Activated CD4-positive, CD25-positive, alpha-beta regulatory T cell treated with anti-CD3 and anti-CD28 coated beads, Interleukin-2, amount 50 U/mL, for 72 hours (primary cell): ENCODE data around the gene LRRC4C.

ENCODE experiments used
- DNase-seq: peaks from one replicate; pipeline ENCODE4 v3.0.0; 2021

Gene LRRC4C

GRCh38 chr11:40281052-40281580 lies 1178.3 kb downstream of the LRRC4C start:
- no peak for DNase-seq

GRCh38 chr11:40280159-40281051 lies 1179.0 kb downstream of the LRRC4C start:
- DNase-seq = no peak

- DNase-seq = no peak
Measured at GRCh38 chr11:40276960-40277359, 1182.5 kb downstream of the LRRC4C start.

- DNase-seq = no peak
Measured at GRCh38 chr11:40274017-40274416, 1185.4 kb downstream of the LRRC4C start.

- no peak for DNase-seq
Measured at GRCh38 chr11:40273192-40273732, 1186.2 kb downstream of the LRRC4C start.

GRCh38 chr11:40271361-40271760 lies 1188.1 kb downstream of the LRRC4C start:
- no peak for DNase-seq

GRCh38 chr11:40269865-40270264 lies 1189.6 kb downstream of the LRRC4C start:
- no peak for DNase-seq

- no peak for DNase-seq
Measured at GRCh38 chr11:40268551-40268950, 1190.9 kb downstream of the LRRC4C start.

GRCh38 chr11:40255457-40255856 lies 1204.0 kb downstream of the LRRC4C start:
- no peak for DNase-seq

- DNase-seq = no peak
Measured at GRCh38 chr11:40253166-40253565, 1206.3 kb downstream of the LRRC4C start.

- DNase-seq = no peak
Measured at GRCh38 chr11:40252236-40252635, 1207.2 kb downstream of the LRRC4C start.

GRCh38 chr11:40246983-40247382 lies 1212.5 kb downstream of the LRRC4C start:
- DNase-seq = no peak

- DNase-seq = no peak
Measured at GRCh38 chr11:40241524-40242051, 1217.9 kb downstream of the LRRC4C start.

GRCh38 chr11:40240284-40240683 lies 1219.2 kb downstream of the LRRC4C start:
- no peak for DNase-seq

- DNase-seq = no peak
Measured at GRCh38 chr11:40236526-40236925, 1222.9 kb downstream of the LRRC4C start.

GRCh38 chr11:40235841-40236240 lies 1223.6 kb downstream of the LRRC4C start:
- DNase-seq = no peak

GRCh38 chr11:40230821-40231220 lies 1228.6 kb downstream of the LRRC4C start:
- no peak for DNase-seq

- no peak for DNase-seq
Measured at GRCh38 chr11:40228662-40229061, 1230.8 kb downstream of the LRRC4C start.

- DNase-seq = no peak
Measured at GRCh38 chr11:40227730-40228129, 1231.7 kb downstream of the LRRC4C start.

- no peak for DNase-seq
Measured at GRCh38 chr11:40226654-40227053, 1232.8 kb downstream of the LRRC4C start.

- no peak for DNase-seq
Measured at GRCh38 chr11:40223596-40224330, 1235.7 kb downstream of the LRRC4C start.

GRCh38 chr11:40219401-40219800 lies 1240.1 kb downstream of the LRRC4C start:
- no peak for DNase-seq

GRCh38 chr11:40215556-40215955 lies 1243.9 kb downstream of the LRRC4C start:
- DNase-seq = no peak
